CD14-positive monocyte (primary cell): ENCODE results near the gene KRT35. TPM values are rescaled to one million over a fixed set of nuclear protein-coding genes. Genes with fewer than 3 reads are reported as not detected.

Source experiments
- DNase-seq, 3 donors: peaks; one replicate each; pipeline ENCODE4 v3.0.0-alpha.2; 2011 to 2022
- H2AFZ ChIP-seq: 2 replicates; pipeline ENCODE4 v1.6.0; 2012; ENCODE audit warnings: mild to moderate bottlenecking, low read depth, low read length, inconsistent platforms; ENCODE audit not compliant: insufficient read depth, poor library complexity, severe bottlenecking
- H3K27ac ChIP-seq, 2 donors: 1 replicate in 1 of 2; 2 replicates in 1 of 2; pipeline ENCODE4 v1.5.1; 2012 to 2013; ENCODE audit warnings: low read length in 2 of 2, control low read depth in 1 of 2, inconsistent platforms in 1 of 2, low read depth in 1 of 2, mild to moderate bottlenecking in 1 of 2
- H3K27me3 ChIP-seq, 2 donors: one replicate each; pipeline versions ENCODE4 v1.6.0 to v1.6.1; 2011 to 2013; ENCODE audit warnings: low read length in 2 of 2; ENCODE audit not compliant: control insufficient read depth in 2 of 2, insufficient read depth in 2 of 2
- H3K36me3 ChIP-seq, 2 donors: replicated peaks in 1 of 2; 1 replicate in 1 of 2; 2 replicates in 1 of 2; pipeline versions ENCODE4 v1.5.1 to v1.6.1; 2012 to 2013; ENCODE audit warnings: low read length in 2 of 2, control low read depth in 1 of 2, inconsistent platforms in 1 of 2, mild to moderate bottlenecking in 1 of 2; ENCODE audit not compliant: insufficient read depth in 2 of 2, control insufficient read depth in 1 of 2
- H3K4me1 ChIP-seq, 2 donors: 1 replicate in 1 of 2; 2 replicates in 1 of 2; pipeline versions ENCODE4 v1.5.1 to v1.6.1; 2012 to 2013; ENCODE audit warnings: low read length in 2 of 2, control low read depth in 1 of 2, inconsistent platforms in 1 of 2, mild to moderate bottlenecking in 1 of 2, moderate library complexity in 1 of 2; ENCODE audit not compliant: insufficient read depth in 2 of 2, control insufficient read depth in 1 of 2
- H3K4me2 ChIP-seq: replicated peaks from 2 replicates; pipeline ENCODE3; 2012; ENCODE audit warnings: low read length, moderate library complexity, mild to moderate bottlenecking; ENCODE audit not compliant: poor library complexity, severe bottlenecking; ENCODE audit errors: extremely low read depth
- H3K4me3 ChIP-seq, 3 experiments: fragments of 200-600 bp in 1 of 3; sonication (generic) in 1 of 3; replicated peaks in 1 of 3; 1 replicate in 2 of 3; 2 replicates in 1 of 3; pipeline ENCODE4 v1.5.1; 2011 to 2013; ENCODE audit warnings: low read length in 3 of 3, mild to moderate bottlenecking in 3 of 3, control low read depth in 2 of 3, low read depth in 2 of 3, inconsistent platforms in 1 of 3, moderate library complexity in 1 of 3
- H3K79me2 ChIP-seq: 2 replicates; pipeline ENCODE4 v1.6.0; 2012; ENCODE audit warnings: mild to moderate bottlenecking, control low read depth, inconsistent platforms, low read length, moderate library complexity; ENCODE audit not compliant: insufficient read depth
- H3K9ac ChIP-seq: 2 replicates; pipeline ENCODE4 v1.6.0; 2017; ENCODE audit warnings: low read length, mild to moderate bottlenecking; ENCODE audit not compliant: insufficient read depth, poor library complexity, severe bottlenecking
- H3K9me3 ChIP-seq, 2 donors: replicated peaks in 1 of 2; 1 replicate in 1 of 2; 2 replicates in 1 of 2; pipeline versions ENCODE4 v1.5.1 to v1.6.1; 2012 to 2013; ENCODE audit warnings: low read length in 2 of 2, control low read depth in 1 of 2; ENCODE audit not compliant: control insufficient read depth in 1 of 2, insufficient read depth in 1 of 2
- H4K20me1 ChIP-seq: 2 replicates; pipeline ENCODE4 v1.6.0; 2012; ENCODE audit warnings: mild to moderate bottlenecking, low read length, control low read depth, moderate library complexity; ENCODE audit not compliant: insufficient read depth
- H3K27ac Mint-ChIP-seq, 7 donors: one replicate each; pipeline ENCODE4 v1.8.0; 2020; ENCODE audit warnings: mild to moderate bottlenecking in 7 of 7, mixed read lengths in 7 of 7, moderate library complexity in 6 of 7, inconsistent platforms in 2 of 7
- H3K27me3 Mint-ChIP-seq, 3 donors: one replicate each; pipeline ENCODE4 v1.8.0; 2021 to 2022; ENCODE audit warnings: low read depth in 3 of 3, mild to moderate bottlenecking in 3 of 3, mixed read lengths in 3 of 3, moderate library complexity in 3 of 3, inconsistent platforms in 1 of 3
- H3K36me3 Mint-ChIP-seq, 2 donors: one replicate each; pipeline ENCODE4 v1.8.0; 2020; ENCODE audit warnings: mixed read lengths in 2 of 2, inconsistent platforms in 1 of 2, mild to moderate bottlenecking in 1 of 2
- H3K4me1 Mint-ChIP-seq: one replicate; pipeline ENCODE4 v1.8.0; 2020; ENCODE audit warnings: mild to moderate bottlenecking, mixed read lengths
- H3K4me3 Mint-ChIP-seq, 2 donors: one replicate each; pipeline ENCODE4 v1.8.0; 2020; ENCODE audit warnings: mild to moderate bottlenecking in 2 of 2, mixed read lengths in 2 of 2, moderate library complexity in 1 of 2
- H3K9me3 Mint-ChIP-seq, 7 donors: one replicate each; pipeline ENCODE4 v1.8.0; 2020 to 2022; ENCODE audit warnings: mixed read lengths in 7 of 7, mild to moderate bottlenecking in 6 of 7, moderate library complexity in 6 of 7, inconsistent platforms in 2 of 7
- CTCF ChIP-seq: fragments of 200-600 bp; IDR thresholded peaks from one replicate; pipeline ENCODE4 v1.8.0; 2022; ENCODE audit warnings: antibody characterized with exemption, mild to moderate bottlenecking
- WGBS: methylation state at CpG from one replicate; pipeline ENCODE4 v1.1.5; 2013; ENCODE audit warnings: missing lambda C conversion rate; ENCODE audit not compliant: insufficient coverage; 5-methylcytosine and 5-hydroxymethylcytosine counted together
- intact Hi-C, 2 donors: fragments of 100-400 bp; cut with micrococcal nuclease; formaldehyde crosslinking; loops; one replicate each; pipeline versions ENCODE4 v1.15.0 to v1.15.1; 2023
- polyA plus RNA-seq, 3 donors: library from polyadenylated mRNA; depleted of rRNA in 1 of 3; unstranded in 2 of 3; stranded (reverse) in 1 of 3; fragments of 300-500 nt in 2 of 3; fragments of >200 nt in 1 of 3; fragmentation: Illumina TruSeq in 2 of 3; gene quantifications; 1 replicate in 2 of 3; 2 replicates in 1 of 3; pipeline ENCODE4 v1.2.3, GENCODE V29; 2012 to 2021

KRT35 gene
- polyA plus RNA-seq, 3 donors, result not detected

DNA sequence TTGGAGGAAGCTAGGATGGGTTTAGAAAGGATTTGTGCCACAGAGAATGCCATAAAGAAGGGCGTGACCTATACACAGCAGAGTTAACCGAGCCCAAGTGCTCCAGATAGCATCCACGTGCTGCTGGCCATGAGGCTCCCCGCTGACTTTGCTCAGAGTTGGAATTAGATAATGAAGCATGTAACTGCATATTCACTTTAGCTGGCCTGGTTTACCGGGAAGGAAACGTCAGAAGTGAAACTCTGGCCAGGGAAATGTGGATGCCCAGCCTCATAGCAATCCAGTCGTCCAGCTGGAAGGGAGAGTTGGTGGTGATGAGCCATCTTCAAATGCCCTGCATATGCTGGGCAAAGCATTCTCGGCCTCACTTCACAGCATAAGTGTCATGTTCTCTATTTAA, 6.1 kb downstream of the KRT35 start:
- no peak overlapping the region for H2AFZ ChIP-seq
- H3K4me2 ChIP-seq, result no peak overlapping the region
- intact Hi-C loops, result no loop called here
- H3K4me1 ChIP-seq, result peaks cover 3 to 4% of the 10 kb centered on the region in 2 donors
- no peak overlapping the region for H3K4me3 Mint-ChIP-seq
- no peaks in the 10 kb centered on the region for H3K36me3 ChIP-seq
- H3K36me3 Mint-ChIP-seq, result no peaks in the 10 kb centered on the region
- H3K4me3 ChIP-seq, result no peak overlapping the region
- H3K27me3 ChIP-seq, result no peaks in the 10 kb centered on the region
- no peak for DNase-seq
- peaks cover 3% of the 10 kb centered on the region for H3K4me1 Mint-ChIP-seq
- peaks cover 4 to 10% (median 6%) of the 10 kb centered on the region in 3 donors for H3K27me3 Mint-ChIP-seq
- no peak overlapping the region for H3K27ac Mint-ChIP-seq
- no peak overlapping the region for H3K9ac ChIP-seq
- peaks cover 0 to 14% (median 2%) of the 10 kb centered on the region in 7 donors for H3K9me3 Mint-ChIP-seq
- WGBS, result 92% methylated on average over 7 of the region's 8 CpGs
- H3K27ac ChIP-seq, result no peak overlapping the region
- no peaks in the 10 kb centered on the region for H4K20me1 ChIP-seq
- no peaks in the 10 kb centered on the region for H3K79me2 ChIP-seq
- TF ChIP-seq CTCF, result no peak
- no peaks in the 10 kb centered on the region for H3K9me3 ChIP-seq

- Mint-ChIP-seq H3K9me3 (peaks cover 0 to 20% (median 2%) of the 10 kb centered on the region in 7 donors), H3K36me3 (no peaks in the 10 kb centered on the region), H3K4me3 (no peak overlapping the region), H3K27ac (no peak overlapping the region), H3K27me3 (peaks cover 8 to 18% (median 11%) of the 10 kb centered on the region in 3 donors), H3K4me1 (no peaks in the 10 kb centered on the region)
- intact Hi-C loops, result no loop called here
- Histone ChIP-seq H3K4me3 (no peak overlapping the region), H3K79me2 (no peaks in the 10 kb centered on the region), H3K9me3 (no peaks in the 10 kb centered on the region), H2AFZ (no peak overlapping the region), H3K4me1 (no peaks in the 10 kb centered on the region), H3K36me3 (no peaks in the 10 kb centered on the region), H3K27ac (no peak overlapping the region), H3K4me2 (no peak overlapping the region), H3K9ac (no peak overlapping the region), H4K20me1 (no peaks in the 10 kb centered on the region), H3K27me3 (peaks cover 0 to 3% of the 10 kb centered on the region in 2 donors)
- no peak for TF ChIP-seq CTCF
- no peak for DNase-seq
Observed at GRCh38 chr17:41468346-41468745, 12.6 kb downstream of the KRT35 start.
